ENCODE results near the gene PACS2.

Gene PACS2

GRCh38 chr14:105416671-105417070 is 102.1 kb downstream of the PACS2 start:
- no peak for DNase-seq (ENCODE audit: low read depth in 2 of 2)
- TF ChIP-seq CTCF (IDR thresholded peaks at IDR 0.05; ENCODE audit: low read depth, low read length), result no peak
- H3K4me3 ChIP-seq (replicated peaks in 1 of 2; ENCODE audit: low read depth in 2 of 2, low read length in 2 of 2), result no peak overlapping the region

GRCh38 chr14:105417690-105418121 is 103.2 kb downstream of the PACS2 start:
- no peak for TF ChIP-seq CTCF (IDR thresholded peaks at IDR 0.05; ENCODE audit: low read depth, low read length)
- no peak overlapping the region for H3K4me3 ChIP-seq (replicated peaks in 1 of 2; ENCODE audit: low read depth in 2 of 2, low read length in 2 of 2)
- no peak for DNase-seq (ENCODE audit: low read depth in 2 of 2)

- no peak for TF ChIP-seq CTCF (IDR thresholded peaks at IDR 0.05; ENCODE audit: low read depth, low read length)
- no peak for DNase-seq (ENCODE audit: low read depth in 2 of 2)
- H3K4me3 ChIP-seq (replicated peaks in 1 of 2; ENCODE audit: low read depth in 2 of 2, low read length in 2 of 2), result peak overlapping the region; percentile 67 to 76
Measured at GRCh38 chr14:105418269-105419194, 104.0 kb downstream of the PACS2 start.

GRCh38 chr14:105419195-105420091 is 104.9 kb downstream of the PACS2 start, which contains the start of gene MTA1:
Gene MTA1, plus strand, starts transcription at chr14:105419827. Its CDS starts 209 bp downstream, at chr14:105420036.
- peak within 1 kb of the TSS; percentile 76 to 85 for H3K4me3 ChIP-seq (replicated peaks in 1 of 2; ENCODE audit: low read depth in 2 of 2, low read length in 2 of 2)
- TF ChIP-seq CTCF (IDR thresholded peaks at IDR 0.05; ENCODE audit: low read depth, low read length), result no peak
- peak in 1 of 2 donors; percentile 35 for DNase-seq (ENCODE audit: low read depth in 2 of 2)

GRCh38 chr14:105420101-105420973 is 105.8 kb downstream of the PACS2 start:
- no peak for DNase-seq (ENCODE audit: low read depth in 2 of 2)
- no peak for TF ChIP-seq CTCF (IDR thresholded peaks at IDR 0.05; ENCODE audit: low read depth, low read length)
- peak overlapping the region; percentile 76 to 85 for H3K4me3 ChIP-seq (replicated peaks in 1 of 2; ENCODE audit: low read depth in 2 of 2, low read length in 2 of 2)
